SK-N-SH (cell line): ENCODE results near the gene MLLT1.

Source experiments
- CHD2 ChIP-seq: fragments of 150-350 bp; IDR thresholded peaks from 2 replicates; pipeline ENCODE4 v1.6.1; 2018; ENCODE audit warnings: low read length; ENCODE audit not compliant: partially characterized antibody
- EZH2phosphoT487 ChIP-seq: fragments of 200-600 bp; sonication (generic); IDR thresholded peaks from 2 replicates; pipeline ENCODE4 v1.6.1; 2017; ENCODE audit warnings: low read depth, mixed run types, mild to moderate bottlenecking, antibody characterized with exemption, moderate library complexity, borderline replicate concordance
- FOXJ3 ChIP-seq: sonication (generic); formaldehyde crosslinking; IDR thresholded peaks from 2 replicates; pipeline ENCODE4 v1.5.1; 2020; ENCODE audit warnings: mild to moderate bottlenecking, missing genetic modification reagents
- GATA2 ChIP-seq: sonication (generic); formaldehyde crosslinking; IDR thresholded peaks from 2 replicates; pipeline ENCODE4 v1.5.0; 2020; ENCODE audit warnings: mild to moderate bottlenecking, missing genetic modification reagents
- MXI1 ChIP-seq: IDR thresholded peaks from 2 replicates; pipeline ENCODE4 v1.6.1; 2012; ENCODE audit warnings: mild to moderate bottlenecking, low read depth, low read length, improper control_type of control experiment
- NRF1 ChIP-seq: IDR thresholded peaks from 2 replicates; pipeline ENCODE4 v1.6.1; 2012; ENCODE audit warnings: low read depth, mild to moderate bottlenecking, low read length
- POLR2AphosphoS5 ChIP-seq: IDR thresholded peaks from 2 replicates; pipeline ENCODE4 v1.6.1; 2012; ENCODE audit warnings: low read depth, low read length
- RAD21 ChIP-seq: IDR thresholded peaks from 2 replicates; pipeline ENCODE4 v1.6.1; 2012; ENCODE audit warnings: mild to moderate bottlenecking, low read length
- RCOR1 ChIP-seq: fragments of 150-350 bp; IDR thresholded peaks from 2 replicates; pipeline ENCODE4 v1.6.1; 2017; ENCODE audit warnings: antibody characterized with exemption, low read length
- SIN3A ChIP-seq: IDR thresholded peaks from 2 replicates; pipeline ENCODE4 v1.6.1; 2012; ENCODE audit warnings: low read depth, mild to moderate bottlenecking, low read length, moderate library complexity, borderline replicate concordance
- TAF1 ChIP-seq: IDR thresholded peaks from 2 replicates; pipeline ENCODE4 v1.6.1; 2012; ENCODE audit warnings: low read depth, mild to moderate bottlenecking, low read length, moderate library complexity, borderline replicate concordance
- TF ChIP-seq, protein P1 (sequence below): fragments of 200-600 bp; sonication (generic); IDR thresholded peaks from 2 replicates; pipeline ENCODE4 v1.6.1; 2017; ENCODE audit warnings: antibody characterized with exemption, mild to moderate bottlenecking, moderate library complexity
- TF ChIP-seq, protein P2 (sequence below): IDR thresholded peaks from 2 replicates; pipeline ENCODE4 v1.6.1; 2012; ENCODE audit warnings: mild to moderate bottlenecking, low read depth, low read length, moderate library complexity

- TF ChIP-seq, protein P1, sequence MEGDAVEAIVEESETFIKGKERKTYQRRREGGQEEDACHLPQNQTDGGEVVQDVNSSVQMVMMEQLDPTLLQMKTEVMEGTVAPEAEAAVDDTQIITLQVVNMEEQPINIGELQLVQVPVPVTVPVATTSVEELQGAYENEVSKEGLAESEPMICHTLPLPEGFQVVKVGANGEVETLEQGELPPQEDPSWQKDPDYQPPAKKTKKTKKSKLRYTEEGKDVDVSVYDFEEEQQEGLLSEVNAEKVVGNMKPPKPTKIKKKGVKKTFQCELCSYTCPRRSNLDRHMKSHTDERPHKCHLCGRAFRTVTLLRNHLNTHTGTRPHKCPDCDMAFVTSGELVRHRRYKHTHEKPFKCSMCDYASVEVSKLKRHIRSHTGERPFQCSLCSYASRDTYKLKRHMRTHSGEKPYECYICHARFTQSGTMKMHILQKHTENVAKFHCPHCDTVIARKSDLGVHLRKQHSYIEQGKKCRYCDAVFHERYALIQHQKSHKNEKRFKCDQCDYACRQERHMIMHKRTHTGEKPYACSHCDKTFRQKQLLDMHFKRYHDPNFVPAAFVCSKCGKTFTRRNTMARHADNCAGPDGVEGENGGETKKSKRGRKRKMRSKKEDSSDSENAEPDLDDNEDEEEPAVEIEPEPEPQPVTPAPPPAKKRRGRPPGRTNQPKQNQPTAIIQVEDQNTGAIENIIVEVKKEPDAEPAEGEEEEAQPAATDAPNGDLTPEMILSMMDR: no peak
- TF ChIP-seq EZH2phosphoT487: no peak
- no peak for TF ChIP-seq MXI1
- no peak for TF ChIP-seq RCOR1
- TF ChIP-seq FOXJ3 (CRISPR knock-in tag): no peak
- TF ChIP-seq TAF1: no peak
- TF ChIP-seq SIN3A: no peak
- TF ChIP-seq RAD21: no peak
- TF ChIP-seq POLR2AphosphoS5: no peak
- TF ChIP-seq GATA2 (CRISPR knock-in tag): no peak
- TF ChIP-seq CHD2: no peak
- TF ChIP-seq NRF1: no peak
- TF ChIP-seq, protein P2, sequence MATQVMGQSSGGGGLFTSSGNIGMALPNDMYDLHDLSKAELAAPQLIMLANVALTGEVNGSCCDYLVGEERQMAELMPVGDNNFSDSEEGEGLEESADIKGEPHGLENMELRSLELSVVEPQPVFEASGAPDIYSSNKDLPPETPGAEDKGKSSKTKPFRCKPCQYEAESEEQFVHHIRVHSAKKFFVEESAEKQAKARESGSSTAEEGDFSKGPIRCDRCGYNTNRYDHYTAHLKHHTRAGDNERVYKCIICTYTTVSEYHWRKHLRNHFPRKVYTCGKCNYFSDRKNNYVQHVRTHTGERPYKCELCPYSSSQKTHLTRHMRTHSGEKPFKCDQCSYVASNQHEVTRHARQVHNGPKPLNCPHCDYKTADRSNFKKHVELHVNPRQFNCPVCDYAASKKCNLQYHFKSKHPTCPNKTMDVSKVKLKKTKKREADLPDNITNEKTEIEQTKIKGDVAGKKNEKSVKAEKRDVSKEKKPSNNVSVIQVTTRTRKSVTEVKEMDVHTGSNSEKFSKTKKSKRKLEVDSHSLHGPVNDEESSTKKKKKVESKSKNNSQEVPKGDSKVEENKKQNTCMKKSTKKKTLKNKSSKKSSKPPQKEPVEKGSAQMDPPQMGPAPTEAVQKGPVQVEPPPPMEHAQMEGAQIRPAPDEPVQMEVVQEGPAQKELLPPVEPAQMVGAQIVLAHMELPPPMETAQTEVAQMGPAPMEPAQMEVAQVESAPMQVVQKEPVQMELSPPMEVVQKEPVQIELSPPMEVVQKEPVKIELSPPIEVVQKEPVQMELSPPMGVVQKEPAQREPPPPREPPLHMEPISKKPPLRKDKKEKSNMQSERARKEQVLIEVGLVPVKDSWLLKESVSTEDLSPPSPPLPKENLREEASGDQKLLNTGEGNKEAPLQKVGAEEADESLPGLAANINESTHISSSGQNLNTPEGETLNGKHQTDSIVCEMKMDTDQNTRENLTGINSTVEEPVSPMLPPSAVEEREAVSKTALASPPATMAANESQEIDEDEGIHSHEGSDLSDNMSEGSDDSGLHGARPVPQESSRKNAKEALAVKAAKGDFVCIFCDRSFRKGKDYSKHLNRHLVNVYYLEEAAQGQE: no peak
Observed at GRCh38 chr19:6210091-6210490, 69.7 kb downstream of the MLLT1 start.
